ENCODE measurements around the gene PPP1R12B.
"Not testable (repeated sequence)": the region's sequence is repeated elsewhere in the genome, so short reads cannot be mapped to it uniquely, and the experiment has no call there.

Gene PPP1R12B

DNA sequence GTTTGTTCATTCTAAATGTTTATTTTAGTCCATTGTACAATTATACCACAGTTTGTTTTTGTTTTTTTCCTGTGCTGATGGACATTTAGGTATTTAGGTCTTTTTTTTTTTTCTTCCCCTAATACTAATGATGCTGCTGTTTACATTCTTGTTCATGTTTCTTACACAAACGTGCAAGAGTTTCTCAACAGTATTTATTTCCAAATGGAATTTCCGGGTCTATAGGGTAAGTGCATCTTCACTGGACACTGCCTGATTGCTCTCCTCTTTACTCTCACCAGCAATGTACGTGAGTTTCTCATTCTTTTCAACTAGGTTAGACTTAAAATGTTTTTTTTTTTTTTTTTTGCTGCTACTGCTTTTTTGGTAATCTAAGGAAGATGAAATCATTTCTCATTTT is 122.7 kb downstream of the PPP1R12B start:
- Mint-ChIP-seq H3K36me3 (peaks cover 10% of the 10 kb centered on the region), H3K4me1 (no peaks in the 10 kb centered on the region), H3K27ac (no peak overlapping the region), H3K4me3 (no peak overlapping the region), H3K9me3 (no peaks in the 10 kb centered on the region)
- ATAC-seq, result no peak
- DNase-seq (ENCODE audit: low spot score in 2 of 2), result no peak

DNA sequence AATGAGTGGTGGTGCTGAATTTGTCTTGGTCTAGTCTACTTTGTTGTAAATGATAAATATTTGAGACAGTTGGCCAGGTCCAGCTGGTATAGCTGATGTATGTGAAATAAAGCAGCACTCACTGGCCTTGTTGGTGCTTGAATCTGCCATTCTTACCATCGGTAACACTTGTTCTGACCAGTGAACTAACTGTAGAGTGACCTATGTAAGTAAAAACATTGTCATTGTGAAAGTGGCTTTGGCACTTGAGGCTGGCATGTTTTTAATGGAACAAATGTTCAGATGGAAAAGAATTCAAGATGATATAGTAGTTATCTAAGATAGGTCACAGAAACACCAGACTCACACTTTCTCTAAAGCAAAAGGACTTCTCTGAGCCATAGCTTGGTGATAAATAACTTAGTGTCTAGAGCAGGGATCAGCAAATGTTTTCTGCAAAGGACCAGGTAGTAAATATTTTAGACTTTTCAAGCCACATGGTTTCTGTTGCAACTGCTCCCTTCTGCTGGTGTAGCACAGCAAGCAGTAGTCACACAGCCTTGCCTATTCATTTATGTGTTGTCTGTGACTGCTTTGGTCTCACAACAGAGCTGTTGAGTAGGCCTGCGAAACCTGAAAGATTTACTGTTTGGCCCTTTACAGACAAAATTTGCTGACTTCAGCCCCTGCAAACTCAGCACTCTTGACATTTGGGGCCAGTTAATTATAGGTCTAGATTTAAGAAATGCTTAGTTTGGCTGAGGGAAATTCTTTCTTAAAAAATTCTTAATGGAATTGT is 124.0 kb downstream of the PPP1R12B start:
- H3K36me3 Mint-ChIP-seq, result peaks cover 10% of the 10 kb centered on the region
- H3K27ac Mint-ChIP-seq; DNase-seq (ENCODE audit: low spot score in 2 of 2); H3K9me3 Mint-ChIP-seq; H3K4me3 Mint-ChIP-seq; ATAC-seq; H3K4me1 Mint-ChIP-seq: not testable (repeated sequence)

DNA sequence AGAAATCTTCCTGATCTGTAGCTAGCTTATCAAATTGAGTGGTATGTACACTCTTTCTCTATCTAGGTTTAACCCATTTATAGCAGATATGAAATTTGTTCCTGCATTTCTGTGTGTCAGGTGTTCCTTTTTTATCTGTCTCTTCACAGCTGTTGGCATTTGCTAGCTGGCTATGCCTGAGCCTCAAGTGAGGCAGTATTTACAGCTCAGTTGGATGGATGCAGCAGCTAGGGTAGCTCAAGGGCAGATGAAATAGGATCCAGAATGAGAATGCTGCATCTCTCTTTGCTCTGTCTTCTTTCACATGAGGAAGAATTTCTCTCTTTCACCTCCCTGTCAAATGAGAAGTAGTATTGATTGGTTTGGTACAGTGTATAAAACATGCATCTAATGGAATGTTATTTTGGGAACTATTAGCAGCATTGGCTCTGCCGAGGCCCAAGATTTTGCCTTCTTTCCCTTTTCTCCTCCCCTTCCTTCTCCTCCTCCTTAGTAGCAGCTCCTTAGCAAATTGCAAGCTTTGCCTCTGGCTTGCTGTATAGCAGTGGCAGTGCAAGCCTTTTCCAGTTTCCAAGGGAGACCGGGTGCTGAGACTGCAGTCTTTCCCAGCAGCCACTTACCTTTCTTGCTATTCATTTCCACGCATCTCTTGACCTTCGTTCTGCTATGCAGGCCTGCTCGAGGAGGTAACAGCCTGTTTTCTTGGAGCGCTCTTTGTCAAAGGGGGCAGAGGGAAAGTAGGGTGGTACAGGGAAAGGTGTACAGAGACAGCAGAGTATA is 125.0 kb downstream of the PPP1R12B start:
- H3K36me3 Mint-ChIP-seq, result peaks cover 10% of the 10 kb centered on the region
- H3K27ac Mint-ChIP-seq; H3K4me3 Mint-ChIP-seq; H3K9me3 Mint-ChIP-seq; ATAC-seq; H3K4me1 Mint-ChIP-seq; DNase-seq (ENCODE audit: low spot score in 2 of 2): not testable (repeated sequence)

DNA sequence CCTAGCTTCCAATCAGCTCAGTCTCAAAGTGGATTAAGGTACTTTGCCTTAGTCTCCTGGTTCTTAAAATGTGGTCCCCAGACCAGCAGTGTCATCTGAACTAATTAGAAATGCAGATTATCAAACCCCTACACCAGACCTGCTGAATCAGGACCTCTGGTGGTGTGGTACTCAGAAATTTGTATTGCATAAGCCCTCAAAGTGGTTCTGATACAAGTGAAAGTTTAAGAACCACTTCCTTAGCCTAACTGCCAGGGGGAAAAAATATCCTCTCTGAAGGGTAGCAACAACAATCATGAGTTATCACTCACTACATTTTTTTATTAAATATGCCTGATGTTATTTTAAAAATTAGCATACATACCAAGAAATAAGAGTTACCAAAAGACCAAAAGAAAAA is 131.2 kb downstream of the PPP1R12B start:
- H3K36me3 Mint-ChIP-seq; ATAC-seq; H3K9me3 Mint-ChIP-seq; DNase-seq (ENCODE audit: low spot score in 2 of 2); H3K4me3 Mint-ChIP-seq: not testable (repeated sequence)
- peaks cover 40% of the 10 kb centered on the region for H3K4me1 Mint-ChIP-seq
- H3K27ac Mint-ChIP-seq, result peak overlapping the region; percentile 48

DNA sequence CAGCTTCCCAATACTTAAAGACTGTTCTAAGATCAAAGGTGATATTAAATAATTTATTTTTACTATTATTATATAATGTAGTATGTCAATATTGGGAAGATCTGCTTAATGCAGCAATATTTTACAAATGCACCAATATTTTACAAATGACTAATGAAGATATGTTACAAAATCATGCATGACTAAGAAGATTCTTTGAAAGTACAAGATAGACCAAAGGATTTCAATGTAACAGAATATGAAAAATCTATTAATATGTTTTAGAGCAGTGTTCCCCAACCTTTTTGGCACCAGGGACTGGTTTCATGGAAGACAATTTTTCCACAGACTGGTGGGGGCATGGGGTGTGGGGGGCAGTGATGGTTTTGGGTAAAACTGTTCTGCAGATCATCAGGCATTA is 132.1 kb downstream of the PPP1R12B start:
- peaks cover 50% of the 10 kb centered on the region for H3K4me1 Mint-ChIP-seq
- not testable (repeated sequence) for DNase-seq (ENCODE audit: low spot score in 2 of 2); H3K9me3 Mint-ChIP-seq; ATAC-seq; H3K4me3 Mint-ChIP-seq; H3K36me3 Mint-ChIP-seq; H3K27ac Mint-ChIP-seq

DNA sequence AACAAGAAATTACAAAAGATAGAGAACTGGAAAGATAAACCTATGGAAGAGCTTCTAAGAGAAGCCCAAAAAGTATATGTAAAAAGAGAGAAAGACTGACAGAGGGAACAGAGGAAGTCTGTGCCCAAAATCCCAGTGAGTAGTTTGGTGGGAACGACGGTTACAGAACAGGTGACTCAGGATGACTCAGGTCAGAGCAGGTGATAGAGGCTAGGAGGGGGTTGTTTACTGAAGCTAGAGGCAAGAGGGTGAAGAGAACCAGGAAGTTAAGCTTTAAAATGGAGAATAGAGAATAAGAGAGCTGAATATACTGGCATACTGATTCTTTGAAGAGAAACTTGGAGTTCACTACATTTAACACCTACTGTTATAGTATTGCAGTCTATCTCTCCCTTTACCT is 134.9 kb downstream of the PPP1R12B start:
- not testable (repeated sequence) for ATAC-seq; DNase-seq (ENCODE audit: low spot score in 2 of 2); H3K4me3 Mint-ChIP-seq; H3K36me3 Mint-ChIP-seq; H3K9me3 Mint-ChIP-seq
- H3K4me1 Mint-ChIP-seq, result peaks cover 56% of the 10 kb centered on the region
- peak overlapping the region; percentile 7 for H3K27ac Mint-ChIP-seq

DNA sequence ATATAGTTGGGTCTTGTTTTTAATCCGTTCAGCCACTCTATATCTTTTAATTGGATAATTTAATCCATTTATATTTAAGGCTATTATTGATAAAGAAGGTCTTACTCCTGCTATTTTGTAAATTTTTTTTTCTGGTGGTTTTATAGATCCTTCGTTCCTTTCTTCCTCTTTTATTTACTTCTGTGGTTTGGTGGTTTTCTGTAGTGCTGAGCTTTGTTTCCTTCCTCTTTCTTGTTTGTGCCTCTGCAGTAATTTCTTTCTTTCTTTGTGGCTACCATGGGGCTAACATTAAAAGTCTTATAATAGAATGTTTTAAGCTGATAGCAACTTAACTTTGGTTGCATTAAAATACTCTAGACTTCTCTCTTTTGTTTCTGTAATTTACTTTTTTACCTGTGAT is 135.5 kb downstream of the PPP1R12B start:
- ATAC-seq; H3K9me3 Mint-ChIP-seq; DNase-seq (ENCODE audit: low spot score in 2 of 2): not testable (repeated sequence)
- H3K4me1 Mint-ChIP-seq, result peaks cover 63% of the 10 kb centered on the region
- peaks cover 12% of the 10 kb centered on the region for H3K36me3 Mint-ChIP-seq
- H3K27ac Mint-ChIP-seq, result peak overlapping the region; percentile 7
- peak overlapping the region; percentile 8 for H3K4me3 Mint-ChIP-seq

DNA sequence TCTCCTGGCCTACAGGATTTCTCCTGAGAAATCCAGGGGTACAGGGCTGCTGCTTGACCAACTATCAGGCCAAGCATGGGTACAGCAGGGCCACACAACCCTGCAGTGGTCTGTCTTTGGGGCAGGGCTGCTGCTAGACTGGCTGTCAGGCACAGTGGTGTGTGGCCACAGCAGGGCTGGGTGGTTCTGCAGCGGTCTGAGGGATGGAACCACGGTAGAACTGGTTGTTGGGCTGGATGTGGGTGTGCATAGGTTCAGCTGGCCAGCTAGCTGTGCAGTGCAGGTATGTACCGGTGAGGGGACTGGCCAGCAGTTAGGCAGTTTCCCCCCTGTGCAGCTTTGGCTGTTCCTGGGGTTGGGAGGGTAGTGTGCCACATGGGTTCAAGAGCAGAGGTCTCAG is 136.3 kb downstream of the PPP1R12B start:
- Mint-ChIP-seq H3K4me1 (peaks cover 61% of the 10 kb centered on the region), H3K36me3 (peaks cover 20% of the 10 kb centered on the region)
- not testable (repeated sequence) for H3K27ac Mint-ChIP-seq; DNase-seq (ENCODE audit: low spot score in 2 of 2); H3K9me3 Mint-ChIP-seq; H3K4me3 Mint-ChIP-seq; ATAC-seq

DNA sequence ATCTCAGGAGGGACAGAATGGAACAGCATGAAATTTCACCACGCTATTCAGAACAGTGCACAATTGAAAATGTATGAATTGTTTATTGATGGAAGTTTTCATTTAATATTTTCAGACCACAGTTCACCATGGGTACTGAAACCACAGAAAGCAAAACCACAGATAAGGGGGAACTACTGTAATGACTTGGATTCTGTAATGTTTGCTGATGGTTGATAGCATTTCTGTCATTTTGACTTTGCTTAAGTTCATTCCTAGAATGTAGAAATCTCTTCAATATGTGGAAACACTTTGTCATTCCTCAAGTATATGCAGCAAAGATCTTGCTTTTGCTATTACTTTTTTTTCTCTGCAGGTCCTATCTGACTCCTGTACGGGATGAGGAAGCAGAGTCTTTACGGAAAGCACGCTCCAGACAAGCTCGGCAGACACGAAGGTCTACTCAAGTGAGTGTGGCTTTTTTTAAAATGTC is 139.7 kb downstream of the PPP1R12B start:
- peaks cover 22% of the 10 kb centered on the region for H3K36me3 Mint-ChIP-seq
- not testable (repeated sequence) for DNase-seq (ENCODE audit: low spot score in 2 of 2); H3K9me3 Mint-ChIP-seq
- H3K27ac Mint-ChIP-seq, result peak overlapping the region; percentile 73
- ATAC-seq, result peak; percentile 95
- peak overlapping the region; percentile 39 for H3K4me3 Mint-ChIP-seq
- H3K4me1 Mint-ChIP-seq, result peaks cover 40% of the 10 kb centered on the region

DNA sequence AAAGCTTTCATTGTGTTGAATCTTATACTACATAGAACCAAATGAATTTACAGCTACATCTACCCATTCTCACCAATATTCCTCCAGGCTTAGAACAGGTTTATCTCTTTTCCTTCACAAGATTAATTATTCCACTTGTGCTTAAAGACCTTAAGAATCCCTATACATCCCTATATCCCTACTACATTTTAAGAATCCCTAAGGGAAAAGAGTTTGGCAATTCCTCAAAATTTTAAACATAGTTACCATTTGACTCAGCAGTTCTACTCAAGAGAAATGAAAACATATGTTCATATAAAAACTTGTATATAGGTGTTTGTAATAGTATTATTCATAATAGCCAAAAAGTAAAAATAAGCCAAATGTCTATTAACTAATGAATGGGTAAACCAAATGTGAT is 140.6 kb downstream of the PPP1R12B start:
- not testable (repeated sequence) for DNase-seq (ENCODE audit: low spot score in 2 of 2); H3K9me3 Mint-ChIP-seq; ATAC-seq
- peak overlapping the region; percentile 73 for H3K27ac Mint-ChIP-seq
- H3K4me3 Mint-ChIP-seq, result peak overlapping the region; percentile 39
- H3K36me3 Mint-ChIP-seq, result peaks cover 22% of the 10 kb centered on the region
- peaks cover 31% of the 10 kb centered on the region for H3K4me1 Mint-ChIP-seq

DNA sequence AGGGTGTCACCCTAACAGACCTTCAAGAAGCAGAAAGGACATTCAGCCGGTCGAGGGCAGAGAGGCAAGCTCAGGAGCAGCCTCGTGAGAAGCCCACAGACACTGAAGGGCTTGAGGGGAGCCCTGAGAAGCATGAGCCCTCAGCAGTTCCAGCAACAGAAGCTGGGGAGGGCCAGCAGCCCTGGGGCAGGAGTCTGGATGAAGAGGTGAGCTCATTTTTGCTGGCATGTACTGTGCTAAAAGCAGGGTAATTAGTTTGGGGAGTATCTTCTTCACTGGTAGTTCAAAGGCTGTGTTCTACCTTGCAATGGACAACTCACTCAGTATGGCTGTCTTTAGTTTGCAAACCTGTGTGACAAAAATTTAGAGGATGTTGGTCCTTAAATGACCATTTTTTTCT is 144.6 kb downstream of the PPP1R12B start:
- H3K4me1 Mint-ChIP-seq, result peaks cover 12% of the 10 kb centered on the region
- H3K27ac Mint-ChIP-seq, result not testable (repeated sequence)
- peaks cover 46% of the 10 kb centered on the region for H3K36me3 Mint-ChIP-seq

DNA sequence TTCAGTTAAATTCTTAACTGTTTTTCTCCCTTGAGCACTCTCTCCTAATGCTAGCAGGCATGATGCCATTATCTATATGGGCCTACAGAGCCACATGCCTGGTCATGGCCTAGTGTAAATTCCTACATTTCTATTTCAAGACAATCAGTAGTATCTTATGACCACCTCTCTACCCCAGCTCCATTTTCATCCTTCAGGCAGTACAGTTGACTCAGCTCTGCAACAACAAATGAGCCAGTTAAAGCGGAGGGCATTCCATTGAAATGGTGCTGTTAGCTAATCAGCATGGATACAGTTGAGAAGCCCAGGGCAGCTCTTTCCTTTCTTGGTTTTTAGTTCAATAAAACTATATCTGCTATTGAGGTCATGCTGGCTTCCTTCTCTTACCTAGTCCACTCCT is 150.0 kb downstream of the PPP1R12B start:
- Mint-ChIP-seq H3K9me3 (no peaks in the 10 kb centered on the region), H3K36me3 (peaks cover 27% of the 10 kb centered on the region), H3K27ac (no peak overlapping the region), H3K4me3 (no peak overlapping the region), H3K4me1 (no peaks in the 10 kb centered on the region)
- ATAC-seq (no peak), DNase-seq (ENCODE audit: low spot score in 2 of 2) (no peak)

More for the DNA sequence above, 144.6 kb downstream of the PPP1R12B start:
- H3K9me3 Mint-ChIP-seq; ATAC-seq; DNase-seq (ENCODE audit: low spot score in 2 of 2); H3K4me3 Mint-ChIP-seq: not testable (repeated sequence)

DNA sequence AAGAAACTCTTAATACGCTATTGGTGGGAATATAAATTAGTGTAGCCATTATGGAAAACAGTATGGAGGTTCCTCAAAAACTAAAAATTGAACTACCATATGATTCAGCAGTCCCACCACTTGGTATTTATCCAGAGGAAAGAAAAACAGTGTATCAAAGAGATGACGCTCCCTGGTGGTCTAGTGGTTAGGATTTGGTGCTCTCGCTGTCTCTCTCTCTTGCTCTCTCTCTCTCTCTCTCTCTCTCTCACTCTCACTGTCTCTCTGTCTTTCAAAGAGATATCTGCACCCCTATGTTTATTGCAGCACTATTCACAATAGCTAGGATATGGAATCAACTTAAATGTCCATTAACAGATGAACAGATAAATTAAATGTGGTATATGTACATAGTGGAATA is 151.5 kb downstream of the PPP1R12B start:
- DNase-seq (ENCODE audit: low spot score in 2 of 2); H3K27ac Mint-ChIP-seq; H3K9me3 Mint-ChIP-seq; H3K4me3 Mint-ChIP-seq; ATAC-seq; H3K4me1 Mint-ChIP-seq: not testable (repeated sequence)
- peaks cover 26% of the 10 kb centered on the region for H3K36me3 Mint-ChIP-seq

DNA sequence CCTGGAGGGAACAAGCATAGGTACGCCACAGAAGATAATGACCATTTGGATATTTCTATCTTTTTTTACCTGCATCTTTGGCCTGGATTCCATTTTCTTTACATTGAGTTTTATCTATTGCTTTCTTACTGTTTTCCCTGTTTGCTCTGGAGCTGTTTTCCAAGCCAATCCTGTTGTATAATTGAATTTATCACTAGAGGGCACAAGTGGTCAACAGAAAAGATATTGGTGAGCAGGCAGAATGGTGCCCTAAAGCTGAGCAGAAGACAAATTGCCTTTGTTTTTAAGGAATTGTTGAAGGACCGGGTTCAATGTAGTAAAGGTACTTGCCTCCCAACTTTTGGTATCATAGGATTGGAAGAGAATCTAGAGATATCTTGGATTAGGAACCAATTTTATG is 152.8 kb downstream of the PPP1R12B start:
- Mint-ChIP-seq H3K27ac (no peak overlapping the region), H3K4me1 (no peaks in the 10 kb centered on the region), H3K9me3 (no peaks in the 10 kb centered on the region), H3K4me3 (no peak overlapping the region), H3K36me3 (peaks cover 14% of the 10 kb centered on the region)
- DNase-seq (ENCODE audit: low spot score in 2 of 2) (no peak), ATAC-seq (no peak)

DNA sequence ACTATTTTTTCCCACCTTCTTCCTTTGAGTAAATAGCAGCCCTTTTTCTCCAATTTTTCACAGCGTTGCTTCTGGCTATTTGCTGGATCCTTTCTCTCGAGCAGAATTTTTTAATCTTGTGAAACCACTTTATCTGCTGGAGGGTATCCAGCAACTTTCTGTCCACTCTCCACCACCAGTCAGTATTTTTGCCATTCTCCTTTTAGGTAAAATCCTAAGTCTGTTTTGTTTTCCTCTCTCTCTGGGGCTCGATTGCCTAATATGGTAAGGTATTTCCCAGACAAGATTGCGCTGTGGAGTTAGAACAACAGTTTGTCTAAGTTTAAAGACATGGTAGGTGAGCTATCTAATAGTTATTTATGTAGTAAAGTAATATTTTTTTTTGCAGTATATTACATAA is 156.9 kb downstream of the PPP1R12B start:
- Mint-ChIP-seq H3K36me3 (peaks cover 7% of the 10 kb centered on the region), H3K4me3 (no peak overlapping the region), H3K4me1 (no peaks in the 10 kb centered on the region), H3K9me3 (no peaks in the 10 kb centered on the region), H3K27ac (no peak overlapping the region)
- DNase-seq (ENCODE audit: low spot score in 2 of 2), result no peak
- no peak for ATAC-seq

All from stimulated activated effector memory CD8-positive, alpha-beta T cell treated with anti-CD3 and anti-CD28 coated beads, Interleukin-12 subunit alpha, Interleukin-12 subunit beta, amount 100 ng/mL, for 72 hours (primary cell).